ENCODE measurements around the gene NEUROD1. TPM values are rescaled to one million over a fixed set of nuclear protein-coding genes. Genes with fewer than 3 reads are reported as not detected.

The NEUROD1 gene
- total RNA-seq, 1 donor from 2014 or later = not detected

DNA sequence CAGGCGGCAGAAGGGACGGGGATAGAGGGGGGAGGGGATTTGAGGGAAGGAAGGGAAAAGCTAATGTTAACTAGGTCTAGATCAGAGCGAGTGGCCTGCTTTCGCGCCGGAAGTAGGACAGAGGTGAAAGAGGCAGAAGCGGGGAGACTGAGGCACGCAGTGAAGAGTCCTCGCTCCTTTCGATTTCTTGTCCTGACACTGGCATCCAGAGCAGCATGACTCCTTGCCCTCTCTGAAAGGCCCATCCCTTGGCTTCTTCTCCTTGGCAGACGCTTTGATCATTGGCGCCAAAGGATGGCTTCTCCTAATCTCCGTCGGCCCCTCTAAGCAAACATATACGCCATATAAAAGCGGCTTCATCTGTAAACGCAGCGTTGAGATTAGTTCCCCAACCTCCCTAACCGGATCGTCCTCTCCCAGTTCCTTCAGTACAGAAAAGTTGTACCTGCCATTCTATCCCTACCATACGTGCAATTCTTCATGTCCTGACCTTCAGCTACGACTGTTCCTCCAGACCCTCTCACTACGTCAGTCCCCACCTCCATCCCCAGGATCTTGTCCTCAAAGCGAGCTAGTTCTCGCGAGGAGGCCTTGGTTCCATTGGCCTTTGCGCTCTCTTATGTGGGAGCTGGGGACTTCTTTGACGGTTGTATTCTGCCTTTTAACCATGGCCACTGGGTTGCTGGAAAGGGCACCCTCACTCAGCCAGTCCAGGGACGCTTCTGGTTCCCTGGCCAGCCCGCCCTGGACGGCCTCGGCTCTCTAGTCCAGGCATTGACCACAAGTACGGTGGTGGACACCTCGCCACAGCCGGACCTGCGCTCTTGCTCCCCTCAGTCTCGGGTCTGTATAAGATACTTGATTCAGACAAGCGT, 857 bp upstream of the NEUROD1 start:
- no peak for DNase-seq (ENCODE audit: low read depth)

DNA sequence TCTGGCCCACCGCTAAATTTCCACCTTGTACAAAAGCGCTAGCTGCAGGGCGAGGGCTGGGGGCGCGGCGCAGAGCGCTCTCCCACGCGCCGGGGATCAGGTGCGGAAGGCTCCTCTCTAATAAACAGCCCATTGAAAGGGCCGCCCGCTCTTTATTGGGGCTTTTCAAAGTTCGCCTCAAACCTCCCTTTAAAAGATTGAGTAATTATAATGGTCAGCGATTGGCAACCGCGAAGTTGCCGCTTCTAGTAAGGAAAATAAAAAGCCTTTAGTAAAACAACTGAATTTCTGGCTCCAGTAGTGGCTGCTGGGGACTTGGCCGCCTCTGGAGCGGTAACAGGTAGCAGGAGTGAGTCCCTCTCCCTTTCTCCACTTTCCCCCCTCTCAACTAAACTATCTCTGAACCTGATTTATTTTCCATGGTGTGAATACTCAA, 755 bp downstream of the NEUROD1 start:
- DNase-seq (ENCODE audit: low read depth) = no peak

DNA sequence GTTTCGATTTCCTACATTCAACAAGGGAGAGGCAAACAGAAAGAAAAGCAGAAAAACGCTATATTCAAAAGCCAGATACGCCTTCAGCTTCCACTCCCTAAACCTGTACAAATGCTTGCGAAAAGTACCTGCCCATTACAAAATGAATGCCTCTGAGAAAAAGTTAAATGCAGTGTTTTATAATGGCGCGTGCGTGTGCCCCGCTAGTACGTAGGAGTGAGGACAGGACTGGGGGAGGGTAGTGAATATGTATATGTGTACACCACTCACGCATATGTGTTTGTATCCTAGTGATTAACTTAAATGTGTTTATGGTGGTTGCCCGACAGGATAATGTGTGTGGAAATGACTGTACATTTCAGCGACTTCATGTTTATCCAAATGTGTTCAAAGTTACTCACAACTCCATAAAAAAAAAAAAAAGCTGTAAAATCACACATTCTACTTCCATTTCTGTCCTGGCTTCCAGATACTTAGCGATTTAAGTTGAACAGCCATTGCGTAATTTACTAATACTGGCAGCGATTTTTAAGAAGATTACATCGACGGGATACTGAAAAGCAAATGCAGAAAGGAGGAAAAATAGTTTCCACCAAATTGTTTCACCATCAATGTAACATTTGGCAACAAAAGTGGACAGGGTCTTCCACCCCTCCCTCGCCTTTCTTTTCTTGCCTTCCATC, 1.3 kb downstream of the NEUROD1 start:
- DNase-seq (ENCODE audit: low read depth) = no peak

DNA sequence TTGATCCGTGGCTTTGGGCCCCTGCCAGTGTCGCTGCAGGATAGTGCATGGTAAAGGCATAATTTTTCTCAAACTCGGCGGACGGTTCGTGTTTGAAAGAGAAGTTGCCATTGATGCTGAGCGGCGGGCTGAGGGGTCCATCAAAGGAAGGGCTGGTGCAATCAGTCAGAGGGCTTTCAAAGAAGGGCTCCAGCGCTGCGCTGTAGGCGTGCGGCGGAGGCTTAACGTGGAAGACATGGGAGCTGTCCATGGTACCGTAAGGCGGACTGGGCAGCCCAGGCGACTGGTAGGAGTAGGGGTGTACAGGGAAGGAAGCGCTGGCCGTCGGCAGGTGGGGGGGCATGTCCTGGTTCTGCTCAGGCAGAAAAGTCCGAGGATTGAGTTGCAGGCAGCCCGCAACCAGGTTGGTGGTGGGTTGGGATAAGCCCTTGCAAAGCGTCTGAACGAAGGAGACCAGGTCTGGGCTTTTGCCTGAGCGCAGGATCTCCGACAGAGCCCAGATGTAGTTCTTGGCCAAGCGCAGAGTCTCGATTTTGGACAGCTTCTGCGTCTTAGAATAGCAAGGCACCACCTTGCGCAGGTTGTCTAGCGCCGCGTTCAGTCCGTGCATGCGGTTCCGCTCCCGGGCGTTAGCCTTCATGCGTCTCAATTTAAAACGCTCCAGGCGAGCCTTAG, 2.3 kb downstream of the NEUROD1 start:
- DNase-seq (ENCODE audit: low read depth) = peak; percentile 59

DNA sequence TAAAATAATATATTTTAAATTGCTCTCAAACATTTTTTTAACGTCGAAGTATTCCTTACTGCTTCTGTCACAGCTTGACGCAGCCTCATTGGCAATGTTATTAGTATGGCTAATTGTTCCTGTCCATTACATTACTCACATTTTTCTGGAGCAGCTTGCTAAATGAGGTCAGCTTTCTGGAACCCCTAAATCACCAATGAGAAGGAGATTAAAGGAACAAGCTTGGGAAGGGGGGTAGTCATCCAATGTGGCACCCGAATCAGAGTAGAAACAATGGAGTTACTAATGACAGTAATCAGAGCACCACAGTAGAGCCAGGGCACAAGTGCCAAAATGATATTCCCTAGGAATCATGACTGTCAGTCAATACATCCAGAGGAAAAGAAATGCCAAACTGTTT, 5.1 kb downstream of the NEUROD1 start:
- no peak for DNase-seq (ENCODE audit: low read depth)

DNA sequence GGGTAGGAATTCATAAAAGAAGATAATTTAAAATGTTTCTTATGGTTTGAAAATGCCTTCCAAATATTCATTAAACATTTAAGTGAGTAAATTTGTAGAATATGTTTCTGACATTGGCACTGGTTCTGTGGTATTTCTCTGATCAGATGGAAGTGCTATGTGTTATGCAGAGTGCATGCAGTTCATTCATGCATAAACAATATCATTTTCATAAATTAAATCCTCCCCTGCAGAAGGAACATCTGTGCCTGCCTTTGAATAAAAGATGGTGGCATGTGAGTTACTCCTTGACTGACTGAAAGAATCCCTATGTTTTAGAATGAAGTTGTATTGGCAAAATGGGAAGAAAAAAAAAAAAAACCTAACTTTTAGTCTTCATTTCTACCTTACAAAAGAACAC, 5.9 kb downstream of the NEUROD1 start:
- DNase-seq (ENCODE audit: low read depth) = no peak

DNA sequence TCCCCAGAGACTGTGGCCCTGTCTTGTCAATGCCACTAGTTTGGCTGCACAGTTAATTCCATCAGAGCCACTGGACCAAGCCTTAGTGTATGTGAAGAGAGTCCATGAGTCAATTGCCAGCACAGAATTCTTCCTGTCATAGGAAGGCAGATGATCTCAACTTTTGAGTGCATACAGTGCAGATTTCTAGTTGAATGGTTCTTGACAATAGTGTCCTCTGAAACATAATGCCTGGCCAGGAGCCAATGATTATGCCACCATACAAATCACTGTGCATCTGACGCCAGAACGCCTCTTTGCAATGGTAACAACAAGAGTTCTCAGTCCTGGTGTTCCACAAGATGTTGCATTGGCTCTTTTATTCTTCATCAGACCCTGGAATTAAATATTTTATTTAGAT, 7.1 kb downstream of the NEUROD1 start:
- peak; percentile 23 for DNase-seq (ENCODE audit: low read depth)

DNA sequence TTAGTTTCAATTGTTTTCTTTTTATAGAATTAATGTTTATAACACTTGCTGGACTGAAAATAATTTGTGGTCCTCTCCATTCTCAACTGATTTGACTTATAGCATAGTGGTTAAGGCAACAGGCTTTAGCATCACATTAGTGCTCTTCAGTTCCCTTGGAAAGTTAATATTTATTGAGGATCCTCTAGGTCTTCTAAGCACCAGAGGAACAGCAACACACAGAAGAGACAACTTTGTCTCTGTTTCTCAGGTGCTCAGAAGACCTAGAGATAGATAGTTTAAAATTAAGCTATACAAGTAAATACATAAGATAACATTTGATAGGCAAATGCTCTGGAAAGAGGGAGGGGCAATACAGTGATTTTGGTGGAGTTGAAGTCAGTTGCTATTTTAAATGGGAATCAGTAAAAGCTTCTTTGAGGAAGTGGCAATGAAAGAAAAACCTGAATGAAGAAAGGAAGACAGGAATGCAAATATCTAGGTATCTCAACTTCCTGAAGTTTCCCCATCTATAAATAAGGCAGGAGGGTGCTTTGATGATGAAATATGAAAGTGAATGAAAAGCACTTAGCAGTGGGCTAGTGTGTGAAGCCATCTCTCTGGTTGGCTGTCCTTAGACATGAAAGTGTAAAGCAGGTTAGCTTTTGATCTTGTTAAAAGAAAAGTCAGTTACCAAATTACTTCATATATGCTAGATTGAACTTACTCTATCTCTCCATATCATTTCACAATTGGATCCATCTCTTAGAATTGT, 7.9 kb downstream of the NEUROD1 start:
- no peak for DNase-seq (ENCODE audit: low read depth)

DNA sequence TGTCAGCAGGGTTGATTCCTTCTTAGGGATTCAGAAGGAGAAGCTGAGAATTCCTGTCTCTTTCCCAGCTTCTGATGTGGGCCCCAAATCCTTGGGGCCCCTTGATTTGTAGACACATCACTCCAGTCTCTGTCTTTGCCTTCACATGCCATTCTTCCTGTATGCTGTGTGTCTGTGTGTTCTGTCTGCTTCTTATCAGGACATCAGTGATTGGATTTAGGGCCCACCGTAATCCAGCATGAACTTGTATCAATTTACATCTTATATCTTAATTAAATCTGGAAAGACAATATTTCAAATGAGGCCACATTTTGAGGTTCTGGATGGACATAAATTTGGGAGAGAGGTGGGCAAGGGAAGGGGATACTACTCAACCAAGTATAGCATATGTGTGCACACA, 9.7 kb downstream of the NEUROD1 start:
- no peak for DNase-seq (ENCODE audit: low read depth)

DNA sequence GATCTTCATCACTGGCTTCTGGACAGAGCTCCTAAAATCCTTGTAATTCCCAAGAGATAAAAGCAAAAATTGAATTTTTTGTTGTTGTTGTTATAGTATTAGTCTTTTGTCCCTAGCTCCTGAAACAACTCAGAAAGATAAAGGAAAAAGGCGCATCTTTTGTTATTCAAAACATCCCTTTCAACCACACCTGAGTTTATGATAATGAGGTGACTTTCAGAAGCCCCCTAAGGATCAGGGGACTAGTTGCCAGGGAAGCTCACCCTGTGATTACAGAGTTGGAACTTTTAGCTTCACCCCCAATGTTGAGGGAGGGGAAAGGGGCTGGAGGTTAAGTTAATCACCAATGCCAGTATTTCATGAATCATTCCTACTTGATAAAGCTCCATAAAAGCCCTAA, 13.1 kb downstream of the NEUROD1 start:
- DNase-seq (ENCODE audit: low read depth) = no peak

DNA sequence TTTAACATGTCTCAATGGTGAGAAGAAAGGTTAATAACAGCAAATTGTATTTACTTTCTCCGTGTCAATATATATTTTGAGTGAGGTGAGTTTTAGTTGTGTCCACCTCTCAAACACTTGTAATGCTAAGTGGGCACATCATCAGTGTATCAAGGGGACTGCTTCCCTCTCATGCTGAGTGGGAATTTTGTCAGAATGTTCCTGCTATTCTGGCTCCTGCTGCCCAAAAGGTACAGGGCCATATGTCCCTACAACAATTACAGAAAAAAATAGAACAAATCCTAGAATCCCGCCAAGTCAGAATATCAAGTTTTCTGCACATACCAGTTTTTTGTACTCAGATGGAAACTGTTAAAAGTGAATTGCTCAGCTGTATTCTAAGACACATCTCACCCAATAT, 18.0 kb downstream of the NEUROD1 start:
- DNase-seq (ENCODE audit: low read depth) = no peak

DNA sequence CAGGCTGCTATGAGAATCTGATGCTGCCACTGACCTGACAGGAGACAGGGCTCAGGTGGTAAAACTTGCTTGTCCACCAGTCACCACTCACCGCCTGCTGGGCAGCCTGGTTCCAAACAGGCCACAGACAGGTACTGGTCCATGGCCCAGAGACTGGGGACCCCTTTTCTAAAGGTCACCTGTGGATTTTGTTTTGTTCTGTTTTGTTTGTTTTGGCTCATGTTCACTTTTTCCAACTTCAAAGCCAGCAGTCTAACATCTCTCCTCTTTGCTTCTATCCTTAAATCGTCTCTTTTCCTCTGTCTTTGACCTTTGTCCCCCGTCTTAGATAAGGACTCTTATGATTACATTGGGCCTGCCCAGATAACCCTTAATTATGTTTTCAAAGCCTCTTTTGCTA, 20.1 kb downstream of the NEUROD1 start:
- no peak for DNase-seq (ENCODE audit: low read depth)

DNA sequence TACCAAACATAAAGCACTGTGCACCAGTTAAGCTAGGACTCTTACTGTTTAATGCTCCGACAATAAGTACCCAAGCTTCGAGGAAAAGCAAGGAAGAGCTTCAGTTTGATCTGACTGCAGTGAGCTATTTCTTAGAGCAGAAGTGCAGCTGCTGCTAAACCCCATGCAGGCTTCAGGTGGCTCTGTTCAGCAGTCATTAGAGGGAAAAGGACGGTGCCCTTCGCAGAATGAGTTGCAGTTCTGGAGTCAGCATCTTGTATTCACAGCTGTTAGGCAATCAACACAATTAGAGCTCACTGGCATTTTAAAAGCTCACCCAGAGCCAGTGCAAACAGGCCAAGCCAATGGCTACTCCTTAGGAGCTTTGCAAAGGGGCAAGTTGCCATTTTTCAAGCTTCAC, 21.9 kb downstream of the NEUROD1 start:
- peak; percentile 50 for DNase-seq (ENCODE audit: low read depth)

DNA sequence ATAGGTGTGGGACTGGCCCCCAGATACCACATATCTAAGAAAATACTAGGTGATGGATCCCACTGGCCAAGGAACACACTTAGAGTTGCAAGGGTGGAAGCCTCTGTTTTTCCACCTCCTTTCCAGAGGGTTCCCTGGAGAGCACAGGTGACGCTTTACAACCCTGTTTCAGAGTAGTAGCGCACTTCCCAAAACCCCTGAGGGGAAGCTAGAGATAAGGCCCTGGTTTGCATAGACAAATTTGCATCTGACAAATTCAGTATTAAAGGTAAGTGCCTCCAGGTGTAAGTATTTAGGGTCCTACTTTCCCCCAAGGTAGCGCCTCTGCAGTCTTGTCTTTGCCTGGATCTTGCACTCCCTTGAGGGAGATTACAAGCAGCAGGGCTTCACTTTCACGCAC, 22.9 kb downstream of the NEUROD1 start:
- DNase-seq (ENCODE audit: low read depth) = no peak

DNA sequence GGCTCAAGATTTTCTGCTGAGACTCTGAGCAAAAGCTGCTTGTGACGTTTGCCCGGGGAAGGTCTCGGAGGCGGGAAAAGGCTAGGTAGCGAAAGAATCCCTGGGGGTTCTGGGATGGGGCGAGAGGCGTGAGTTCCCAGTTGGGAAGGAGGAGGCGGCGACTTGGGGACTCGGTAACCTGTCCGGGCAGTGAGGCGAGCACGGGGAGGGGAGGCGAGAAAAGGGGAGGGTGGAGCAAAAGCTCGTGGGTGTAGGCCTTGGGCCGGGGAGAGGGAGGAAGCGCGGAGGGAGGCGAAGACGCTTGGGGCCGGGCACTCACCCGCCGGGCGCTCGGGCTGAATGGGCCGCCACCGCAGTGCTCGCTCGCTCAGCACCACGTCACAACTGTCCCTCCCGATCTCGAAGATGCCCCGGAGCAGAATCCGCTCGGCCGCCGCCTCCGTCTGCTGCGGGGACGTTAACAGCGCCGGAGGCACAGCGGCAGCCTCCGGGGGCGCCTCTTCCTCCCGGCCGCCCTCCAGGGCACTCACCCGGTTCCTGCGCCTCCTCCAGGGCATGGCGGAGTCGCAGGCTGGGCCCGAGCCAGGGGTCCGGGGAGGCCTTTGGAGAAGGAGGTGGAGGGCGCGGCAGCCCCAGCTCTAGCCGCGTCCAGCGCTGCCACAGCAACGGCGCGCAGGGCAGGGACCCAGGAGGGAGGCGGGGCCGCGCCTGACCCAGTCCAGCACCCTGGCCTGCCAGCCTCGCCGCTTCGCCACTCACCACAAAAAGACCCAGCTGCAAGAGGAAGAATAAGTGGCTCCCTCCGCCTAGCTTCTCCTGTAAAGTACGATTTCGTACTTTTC, 23.6 kb downstream of the NEUROD1 start, which contains the start of gene CERKL:
TSS of gene CERKL (minus strand) at position 656 of the 842 bp plus-strand sequence. CDS start at position 557, 99 bp downstream.
- DNase-seq (ENCODE audit: low read depth) = peak; percentile 61

DNA sequence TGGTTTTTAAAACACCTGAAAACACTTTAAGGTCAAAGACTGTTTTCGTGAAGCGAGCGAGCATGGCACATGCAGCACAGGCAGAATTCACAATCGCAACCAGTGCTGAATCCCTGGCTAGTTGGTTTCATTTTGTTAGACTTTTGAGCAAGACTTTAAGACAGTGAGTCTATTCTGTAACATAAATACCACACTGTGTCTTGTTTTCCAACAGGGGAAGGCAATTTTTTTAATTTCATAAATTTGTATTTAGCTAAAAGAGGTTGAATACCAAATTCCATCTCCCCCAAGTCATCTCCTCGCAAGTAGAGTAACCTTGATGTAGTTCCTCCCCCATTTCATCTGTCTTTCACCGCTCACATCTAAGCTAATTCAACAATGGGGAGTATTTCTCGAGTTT, 24.8 kb downstream of the NEUROD1 start:
- DNase-seq (ENCODE audit: low read depth) = peak; percentile 45

DNA sequence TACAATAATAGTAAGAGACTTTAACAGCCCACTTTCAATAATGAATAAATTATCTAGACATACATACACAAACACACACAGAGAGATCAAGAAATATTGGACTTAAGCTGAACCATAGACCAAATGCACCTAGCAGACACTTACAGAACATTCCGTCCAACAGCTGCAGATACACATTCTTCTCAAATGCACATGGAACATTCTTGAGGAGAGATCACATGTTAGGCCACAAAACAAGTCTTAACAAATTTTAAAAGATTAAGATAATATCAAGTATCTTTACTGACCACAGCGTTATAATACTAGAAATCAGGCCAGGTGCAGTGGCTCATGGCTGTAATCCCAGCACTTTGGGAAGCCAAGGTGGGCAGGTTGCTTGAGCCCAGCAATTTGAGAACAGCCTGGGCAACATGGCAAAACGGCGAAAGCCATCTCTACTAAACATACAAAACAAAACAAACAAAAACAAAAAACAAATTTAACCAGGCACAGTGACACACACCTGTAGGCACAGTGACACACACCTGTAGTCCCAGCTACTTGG, 30.8 kb downstream of the NEUROD1 start:
- DNase-seq (ENCODE audit: low read depth) = no peak

DNA sequence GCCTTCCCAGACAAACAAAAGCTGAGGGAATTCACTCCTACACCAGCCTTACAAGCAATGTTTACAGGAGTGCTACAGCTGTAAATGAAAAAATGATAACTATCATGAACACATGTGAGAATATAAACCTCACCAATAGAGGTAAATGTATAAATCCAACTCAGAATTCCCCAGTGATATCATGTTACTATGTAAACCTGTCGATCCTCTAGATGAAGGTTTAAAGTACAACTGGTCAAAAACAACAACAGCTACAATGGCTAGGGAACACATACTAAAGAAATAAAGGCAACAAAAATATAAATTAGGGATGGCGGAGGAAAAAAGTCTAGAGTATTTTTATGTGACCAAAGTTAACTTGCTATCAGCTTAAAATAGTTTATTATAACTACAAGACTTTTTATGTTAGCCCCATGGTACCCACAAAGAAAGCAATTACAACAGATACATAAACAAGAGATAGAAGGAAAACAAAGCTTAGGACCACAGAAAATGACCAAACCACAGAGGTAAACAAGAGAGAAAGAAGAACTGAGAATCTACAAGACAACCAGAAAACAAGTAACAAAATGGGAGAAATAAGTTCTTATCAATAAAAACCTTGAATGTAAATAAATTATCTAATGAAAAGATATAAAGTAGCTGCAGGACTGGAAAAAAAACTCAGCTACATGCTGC, 31.7 kb downstream of the NEUROD1 start:
- no peak for DNase-seq (ENCODE audit: low read depth)

DNA sequence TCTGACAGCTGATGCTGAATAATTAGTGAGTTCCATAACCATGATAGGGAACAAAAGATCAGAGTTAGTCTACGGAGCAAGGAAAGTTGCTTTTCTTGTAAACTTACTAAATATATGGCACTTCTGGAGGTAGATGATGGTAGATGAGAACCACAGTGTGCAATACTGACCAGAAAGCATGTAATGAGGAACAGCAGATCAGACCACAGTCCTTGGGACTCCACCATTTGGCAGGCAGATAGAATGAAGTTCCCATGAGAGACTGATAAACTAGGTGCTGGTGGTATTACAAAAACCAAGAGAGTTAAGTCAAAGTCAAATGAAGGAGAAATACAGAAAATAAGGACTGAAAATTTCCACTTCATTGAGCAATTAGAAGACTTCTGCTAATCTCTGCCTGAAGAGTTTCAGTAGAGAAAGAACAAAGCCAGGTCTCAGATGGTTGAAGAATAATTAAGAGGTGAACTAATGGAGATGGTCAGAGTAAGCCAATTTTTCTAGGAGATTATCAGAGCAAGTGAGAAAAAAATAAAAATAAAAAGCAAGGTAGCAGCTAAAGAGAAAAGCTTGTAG, 33.8 kb downstream of the NEUROD1 start:
- DNase-seq (ENCODE audit: low read depth) = no peak

DNA sequence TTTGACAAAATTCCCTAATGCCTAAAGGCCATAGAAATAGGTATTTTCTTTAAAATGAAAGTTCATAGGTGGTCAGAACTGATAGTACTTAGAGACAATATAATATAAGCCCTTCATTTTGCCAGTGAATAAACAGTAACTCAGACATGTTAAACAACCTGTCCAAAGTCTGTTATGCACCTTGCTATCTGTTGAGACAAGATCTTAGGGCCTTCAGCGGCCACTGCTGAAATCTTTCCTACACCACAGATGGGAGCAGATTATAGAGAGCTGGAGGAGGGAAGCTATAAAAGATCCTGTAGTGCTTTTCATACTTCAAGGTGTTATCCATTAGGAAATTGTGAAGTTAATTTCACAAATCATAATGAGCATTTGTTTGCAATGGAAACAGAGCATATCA, 37.2 kb downstream of the NEUROD1 start:
- DNase-seq (ENCODE audit: low read depth) = no peak
